ENCODE results near the gene LMCD1. TPM values are rescaled to one million over a fixed set of nuclear protein-coding genes. Genes with fewer than 3 reads are reported as not detected.

Gene LMCD1
- polyA plus RNA-seq, 3 donors: 0.09 to 0.51 TPM; not detected in 1

DNA sequence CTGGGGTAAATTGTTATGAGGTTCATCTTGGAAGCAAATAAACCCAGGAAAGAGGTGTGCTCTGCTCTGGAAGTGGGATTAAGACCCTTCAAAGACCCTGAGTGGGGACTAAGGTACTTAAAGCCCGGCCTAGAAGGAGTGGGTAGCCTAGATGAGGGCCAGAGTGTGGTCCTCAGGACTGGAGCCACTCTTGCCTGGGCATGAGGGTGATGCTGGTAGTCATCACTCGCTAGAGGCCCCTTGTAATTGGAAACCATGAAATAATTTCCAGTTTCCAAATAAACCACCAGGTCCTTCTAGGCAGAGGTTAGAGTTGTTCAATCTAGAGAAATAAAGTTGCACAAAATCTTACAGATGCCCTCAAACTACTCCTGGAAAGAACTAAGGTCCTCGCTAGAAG is 15.2 kb upstream of the LMCD1 start:
- H3K79me2 ChIP-seq (ENCODE audit: insufficient read depth, low read length): no peaks in the 10 kb centered on the region
- no peaks in the 10 kb centered on the region for H4K20me1 ChIP-seq (ENCODE audit: insufficient read depth, low read length)
- no peak overlapping the region for H3K4me3 Mint-ChIP-seq
- H3K27ac ChIP-seq (ENCODE audit: low read depth in 1 of 2, low read length in 2 of 2): no peak overlapping the region
- WGBS (ENCODE audit: insufficient coverage): 60% methylated on average over 1 of the region's 3 CpGs
- H3K27me3 ChIP-seq (ENCODE audit: control insufficient read depth in 2 of 2, insufficient read depth in 2 of 2, low read length in 2 of 2): no peaks in the 10 kb centered on the region
- H3K4me2 ChIP-seq (replicated peaks; ENCODE audit: extremely low read depth, low read length, poor library complexity, severe bottlenecking): no peak overlapping the region
- peaks cover 11 to 14% of the 10 kb centered on the region in 2 donors for H3K4me1 ChIP-seq (ENCODE audit: control insufficient read depth in 1 of 2, insufficient read depth in 2 of 2, low read length in 2 of 2)
- intact Hi-C loops (cut with micrococcal nuclease): no loop called here
- H3K36me3 Mint-ChIP-seq: no peaks in the 10 kb centered on the region
- peaks cover 14% of the 10 kb centered on the region for H3K4me1 Mint-ChIP-seq
- no peaks in the 10 kb centered on the region for H3K36me3 ChIP-seq (replicated peaks in 1 of 2; ENCODE audit: control insufficient read depth in 1 of 2, insufficient read depth in 2 of 2, low read length in 2 of 2)
- no peak overlapping the region for H3K9ac ChIP-seq (ENCODE audit: insufficient read depth, low read length, poor library complexity, severe bottlenecking)
- DNase-seq: no peak
- no peak overlapping the region for H3K4me3 ChIP-seq (replicated peaks in 1 of 3; ENCODE audit: low read depth in 2 of 3, low read length in 3 of 3)
- H3K9me3 ChIP-seq (replicated peaks in 1 of 2; ENCODE audit: control insufficient read depth in 1 of 2, insufficient read depth in 1 of 2, low read length in 2 of 2): no peaks in the 10 kb centered on the region
- peaks cover 0 to 2% (median 2%) of the 10 kb centered on the region in 7 donors for H3K9me3 Mint-ChIP-seq
- no peak overlapping the region for H3K27ac Mint-ChIP-seq
- TF ChIP-seq, protein P1, sequence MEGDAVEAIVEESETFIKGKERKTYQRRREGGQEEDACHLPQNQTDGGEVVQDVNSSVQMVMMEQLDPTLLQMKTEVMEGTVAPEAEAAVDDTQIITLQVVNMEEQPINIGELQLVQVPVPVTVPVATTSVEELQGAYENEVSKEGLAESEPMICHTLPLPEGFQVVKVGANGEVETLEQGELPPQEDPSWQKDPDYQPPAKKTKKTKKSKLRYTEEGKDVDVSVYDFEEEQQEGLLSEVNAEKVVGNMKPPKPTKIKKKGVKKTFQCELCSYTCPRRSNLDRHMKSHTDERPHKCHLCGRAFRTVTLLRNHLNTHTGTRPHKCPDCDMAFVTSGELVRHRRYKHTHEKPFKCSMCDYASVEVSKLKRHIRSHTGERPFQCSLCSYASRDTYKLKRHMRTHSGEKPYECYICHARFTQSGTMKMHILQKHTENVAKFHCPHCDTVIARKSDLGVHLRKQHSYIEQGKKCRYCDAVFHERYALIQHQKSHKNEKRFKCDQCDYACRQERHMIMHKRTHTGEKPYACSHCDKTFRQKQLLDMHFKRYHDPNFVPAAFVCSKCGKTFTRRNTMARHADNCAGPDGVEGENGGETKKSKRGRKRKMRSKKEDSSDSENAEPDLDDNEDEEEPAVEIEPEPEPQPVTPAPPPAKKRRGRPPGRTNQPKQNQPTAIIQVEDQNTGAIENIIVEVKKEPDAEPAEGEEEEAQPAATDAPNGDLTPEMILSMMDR (IDR thresholded peaks at IDR 0.05): no peak
- no peak overlapping the region for H2AFZ ChIP-seq (ENCODE audit: insufficient read depth, low read depth, low read length, poor library complexity, severe bottlenecking)
- H3K27me3 Mint-ChIP-seq (ENCODE audit: low read depth in 3 of 3): peaks cover 0 to 1% (median 0%) of the 10 kb centered on the region in 3 donors

DNA sequence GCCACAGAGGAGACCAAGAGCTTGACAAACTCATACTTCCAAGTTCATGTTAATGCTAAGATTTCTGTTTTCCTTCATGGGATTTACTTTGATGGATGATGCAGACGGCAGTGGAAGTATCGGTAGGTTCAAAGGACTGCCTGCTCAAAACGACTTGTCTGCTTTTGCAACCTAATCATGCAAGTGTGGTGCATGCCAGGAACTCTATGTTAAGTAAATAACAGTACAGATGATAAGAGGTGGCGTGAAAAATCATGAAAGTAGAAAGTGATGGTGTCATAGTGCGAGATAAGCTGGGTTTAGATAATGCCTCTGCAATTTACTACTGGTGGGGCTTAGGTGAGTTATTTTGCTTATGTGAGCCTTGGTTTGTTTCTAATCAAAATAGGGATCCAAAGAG is 14.7 kb upstream of the LMCD1 start:
- H3K4me3 Mint-ChIP-seq: no peak overlapping the region
- peaks cover 19% of the 10 kb centered on the region for H3K4me1 Mint-ChIP-seq
- Histone ChIP-seq H3K4me3 (replicated peaks in 1 of 3; ENCODE audit: low read depth in 2 of 3, low read length in 3 of 3) (no peak overlapping the region), H3K4me2 (replicated peaks; ENCODE audit: extremely low read depth, low read length, poor library complexity, severe bottlenecking) (no peak overlapping the region), H4K20me1 (ENCODE audit: insufficient read depth, low read length) (no peaks in the 10 kb centered on the region), H3K27ac (ENCODE audit: low read depth in 1 of 2, low read length in 2 of 2) (no peak overlapping the region), H3K79me2 (ENCODE audit: insufficient read depth, low read length) (no peaks in the 10 kb centered on the region), H2AFZ (ENCODE audit: insufficient read depth, low read depth, low read length, poor library complexity, severe bottlenecking) (no peak overlapping the region), H3K36me3 (replicated peaks in 1 of 2; ENCODE audit: control insufficient read depth in 1 of 2, insufficient read depth in 2 of 2, low read length in 2 of 2) (no peaks in the 10 kb centered on the region), H3K9ac (ENCODE audit: insufficient read depth, low read length, poor library complexity, severe bottlenecking) (no peak overlapping the region), H3K4me1 (ENCODE audit: control insufficient read depth in 1 of 2, insufficient read depth in 2 of 2, low read length in 2 of 2) (peaks cover 16 to 20% of the 10 kb centered on the region in 2 donors), H3K9me3 (replicated peaks in 1 of 2; ENCODE audit: control insufficient read depth in 1 of 2, insufficient read depth in 1 of 2, low read length in 2 of 2) (no peaks in the 10 kb centered on the region), H3K27me3 (ENCODE audit: control insufficient read depth in 2 of 2, insufficient read depth in 2 of 2, low read length in 2 of 2) (no peaks in the 10 kb centered on the region)
- H3K27ac Mint-ChIP-seq: no peak overlapping the region
- peaks cover 0 to 2% (median 2%) of the 10 kb centered on the region in 7 donors for H3K9me3 Mint-ChIP-seq
- DNase-seq: no peak
- peaks cover 0 to 1% (median 0%) of the 10 kb centered on the region in 3 donors for H3K27me3 Mint-ChIP-seq (ENCODE audit: low read depth in 3 of 3)
- TF ChIP-seq, protein P1 (IDR thresholded peaks at IDR 0.05): no peak
- 87% methylated on average over 3 of the region's 5 CpGs for WGBS (ENCODE audit: insufficient coverage)
- intact Hi-C loops (cut with micrococcal nuclease): no loop called here
- H3K36me3 Mint-ChIP-seq: no peaks in the 10 kb centered on the region

Data from CD14-positive monocyte (primary cell).